Mucosa of gallbladder (tissue), 1 donor: ENCODE measurements around the gene PPP2R2D. TPM values are rescaled to one million over a fixed set of nuclear protein-coding genes. Genes with fewer than 3 reads are reported as not detected.
"Not testable (repeated sequence)": the region's sequence is repeated elsewhere in the genome, so short reads cannot be mapped to it uniquely, and the experiment has no call there.

Experiments
- DNase-seq: peaks from one replicate; pipeline ENCODE4 v3.0.0-alpha.2; 2020; ENCODE audit warnings: low spot score
- total RNA-seq: library from RNA; stranded (reverse); gene quantifications from one replicate; pipeline ENCODE4 v1.2.1, GENCODE V29; 2021
- donor health status: DM: no; HTN: no; CAD: no.

PPP2R2D gene
- total RNA-seq, 1 donor from 2014 or later = 28.1 TPM

DNA sequence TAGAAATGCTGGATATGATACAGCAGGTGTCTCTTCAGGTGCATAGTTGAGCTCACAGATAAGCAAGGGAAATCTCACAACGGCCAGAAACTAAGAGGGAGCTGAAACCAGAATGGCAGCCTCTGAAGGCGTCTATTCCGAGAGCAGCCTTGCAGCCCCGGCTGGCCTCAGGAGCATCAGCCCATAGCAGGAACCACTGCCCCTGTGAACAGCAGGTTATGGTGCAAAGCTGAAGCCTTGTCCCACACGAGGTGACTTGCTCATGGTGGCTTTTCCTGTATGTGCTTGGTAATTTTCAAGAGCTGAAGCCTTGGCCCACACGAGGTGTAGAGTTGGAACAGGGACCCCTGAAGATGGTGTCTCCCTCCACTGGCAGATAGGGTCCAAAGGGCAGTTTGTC, 47.7 kb downstream of the PPP2R2D start:
- DNase-seq = no peak

GRCh38 chr10:131949041-131949862, 48.4 kb downstream of the PPP2R2D start:
- DNase-seq = no peak

GRCh38 chr10:131949908-131950307, 49.1 kb downstream of the PPP2R2D start:
- DNase-seq = not testable (repeated sequence)

DNA sequence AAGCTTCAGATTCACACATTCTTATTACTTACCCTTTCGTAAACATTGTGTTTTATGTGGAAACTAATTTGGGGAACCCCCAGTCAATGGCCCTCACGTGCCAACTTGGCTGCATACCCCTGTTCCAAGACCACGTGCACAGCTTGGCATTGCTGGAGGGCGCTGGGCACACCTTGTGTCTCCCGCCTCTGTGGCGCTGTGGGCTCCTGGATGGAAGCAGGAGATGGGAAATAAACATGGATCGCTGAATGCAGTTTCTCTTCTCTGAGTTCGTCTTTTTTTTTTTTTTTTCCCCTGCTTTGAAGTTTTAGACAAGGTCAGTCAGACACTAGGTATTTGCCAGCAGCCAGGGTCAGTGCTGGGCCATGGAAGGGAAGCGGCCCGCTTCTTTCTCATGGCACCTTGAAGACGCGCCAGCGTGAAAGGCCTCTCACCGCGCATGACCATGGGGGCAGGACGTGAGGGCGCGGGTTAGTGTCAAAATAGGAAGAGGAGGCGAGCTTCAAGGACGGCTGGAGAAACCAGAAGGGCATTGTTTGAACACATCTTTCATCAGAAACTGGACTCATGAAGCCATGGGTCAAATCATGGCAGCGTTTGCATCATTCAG, 53.7 kb downstream of the PPP2R2D start:
- DNase-seq = no peak

GRCh38 chr10:131955591-131956340, 55.0 kb downstream of the PPP2R2D start:
- no peak for DNase-seq

GRCh38 chr10:131959841-131960240, 59.0 kb downstream of the PPP2R2D start:
- no peak for DNase-seq

DNA sequence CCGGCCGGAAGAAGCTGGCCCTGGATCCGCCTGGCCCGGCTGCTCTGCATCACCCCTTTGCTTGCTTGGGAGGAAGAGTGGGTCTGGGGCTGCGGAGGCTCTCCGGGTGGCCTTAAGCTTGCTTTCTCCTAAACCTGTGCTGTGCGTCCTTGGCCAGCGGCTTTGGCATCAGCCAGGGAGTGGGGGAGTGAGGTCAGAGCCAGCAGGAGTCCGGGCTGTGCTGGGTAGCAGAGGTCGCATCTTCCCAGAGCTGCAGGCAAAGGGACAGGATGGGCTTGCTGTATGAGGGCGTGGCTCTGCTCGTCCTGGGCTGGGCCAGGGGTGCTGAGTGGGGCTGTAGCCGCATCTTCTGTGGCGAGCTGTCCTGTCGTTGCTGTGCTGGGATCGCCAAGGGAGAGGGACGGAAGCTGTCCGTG, 59.8 kb downstream of the PPP2R2D start:
- no peak for DNase-seq

GRCh38 chr10:131961047-131961776, 60.4 kb downstream of the PPP2R2D start:
- no peak for DNase-seq

- no peak for DNase-seq
Observed at GRCh38 chr10:131961777-131962662, 61.2 kb downstream of the PPP2R2D start.

GRCh38 chr10:131963350-131963749, 62.5 kb downstream of the PPP2R2D start:
- DNase-seq = no peak

- no peak for DNase-seq
Observed at GRCh38 chr10:131963811-131964210, 63.0 kb downstream of the PPP2R2D start.

- no peak for DNase-seq
Observed at GRCh38 chr10:131964298-131964697, 63.5 kb downstream of the PPP2R2D start.

DNA sequence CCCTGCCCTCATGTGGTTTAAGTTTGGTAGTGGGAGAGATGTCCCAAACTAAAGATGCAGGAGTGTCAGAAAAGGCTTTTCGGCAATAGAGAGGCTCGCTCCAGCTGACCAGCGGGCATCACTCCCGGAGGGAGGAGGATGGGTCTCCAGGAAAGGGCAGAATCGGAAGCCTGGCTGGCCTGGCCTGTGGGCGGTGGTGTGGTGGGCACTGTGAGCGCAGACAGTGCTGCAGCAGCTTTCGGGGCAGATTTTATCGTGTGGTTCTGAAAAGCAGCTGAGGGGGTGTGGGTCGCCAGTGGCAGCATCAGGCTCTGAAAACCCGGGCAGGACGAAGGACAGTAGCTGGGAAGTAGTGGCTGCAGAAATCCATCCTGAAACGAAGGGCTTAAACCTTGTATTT, 68.1 kb downstream of the PPP2R2D start:
- DNase-seq = no peak

GRCh38 chr10:131970946-131971345, 70.1 kb downstream of the PPP2R2D start:
- DNase-seq = no peak

DNA sequence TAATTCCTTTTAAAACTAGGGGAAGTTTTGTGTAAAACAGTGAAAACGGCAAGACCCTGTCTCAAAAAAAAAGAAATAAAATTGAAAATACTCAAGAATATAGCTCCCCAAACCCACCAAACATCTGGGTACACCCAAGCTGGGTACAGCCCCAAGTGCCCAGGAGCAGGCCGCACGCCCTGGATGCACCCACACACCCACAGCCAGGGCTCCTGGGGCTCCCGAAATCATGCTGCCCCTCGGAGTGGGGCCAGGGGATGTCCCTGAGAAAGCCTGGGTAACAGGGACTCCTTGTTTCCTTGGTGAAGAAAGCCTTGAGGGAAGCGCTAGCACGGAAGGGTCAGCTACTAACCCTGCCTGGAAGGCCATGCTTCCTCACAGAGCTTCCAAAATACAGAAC, 70.8 kb downstream of the PPP2R2D start:
- DNase-seq = no peak

GRCh38 chr10:131972474-131973071, 71.8 kb downstream of the PPP2R2D start:
- no peak for DNase-seq

DNA sequence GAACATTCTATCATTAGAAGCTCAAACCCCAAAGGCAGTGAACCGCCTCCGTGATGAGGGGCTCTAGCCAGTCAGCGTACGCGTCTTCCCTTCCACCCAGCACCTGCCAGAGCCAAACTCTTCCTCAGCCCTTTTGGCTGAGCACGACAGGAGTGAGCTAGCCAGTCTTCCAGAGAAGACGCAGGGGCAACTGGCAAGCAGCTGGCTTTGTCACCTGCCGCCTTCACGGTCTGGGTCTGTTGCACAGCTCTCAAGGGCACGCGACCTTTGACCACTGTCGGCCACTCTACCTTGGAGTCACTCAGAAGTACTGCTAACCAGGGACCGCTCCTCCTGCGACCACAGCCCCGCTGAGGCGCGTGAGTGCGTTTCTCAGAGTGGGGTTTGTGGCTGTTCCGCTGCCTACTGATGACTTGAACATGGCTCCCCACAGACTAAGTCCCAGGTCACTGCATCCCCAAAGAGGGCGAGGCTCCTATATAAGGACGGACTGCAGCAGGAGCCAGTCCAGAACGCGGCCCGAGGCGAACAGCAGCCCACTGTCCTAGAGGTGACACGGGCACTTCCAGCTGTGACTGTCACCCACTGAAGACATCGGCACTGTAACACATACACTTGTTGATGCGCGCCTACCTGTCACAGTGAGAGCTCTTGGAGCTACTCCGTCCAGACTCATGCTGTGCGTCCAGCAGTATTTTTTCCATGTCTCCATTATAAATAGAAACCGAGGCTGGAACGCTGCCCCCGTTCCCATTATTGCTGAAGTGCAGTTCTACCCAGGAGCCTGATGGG, 72.5 kb downstream of the PPP2R2D start:
- no peak for DNase-seq

GRCh38 chr10:131974034-131974817, 73.4 kb downstream of the PPP2R2D start:
- DNase-seq = no peak

DNA sequence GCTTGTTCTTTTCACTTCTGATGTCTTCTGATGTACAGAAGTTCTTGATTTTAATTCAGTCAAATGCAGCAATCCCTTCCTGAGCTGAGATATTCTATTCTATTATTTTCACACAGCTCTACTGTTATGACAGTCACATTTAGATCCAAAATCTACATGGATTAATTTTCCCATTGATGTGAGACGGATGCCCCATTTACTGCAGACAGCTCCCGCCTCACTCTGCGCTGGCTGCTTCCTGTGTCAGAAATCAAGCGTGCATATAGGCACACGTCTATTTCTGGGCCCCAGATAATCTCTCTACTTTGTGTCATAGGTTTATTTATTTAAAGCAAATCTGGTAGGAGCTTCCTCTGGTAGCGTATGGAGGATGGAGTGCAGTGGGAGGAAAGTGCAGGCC, 74.2 kb downstream of the PPP2R2D start:
- DNase-seq = no peak
